Measurements from ENCODE around the gene PARP2.

DNA sequence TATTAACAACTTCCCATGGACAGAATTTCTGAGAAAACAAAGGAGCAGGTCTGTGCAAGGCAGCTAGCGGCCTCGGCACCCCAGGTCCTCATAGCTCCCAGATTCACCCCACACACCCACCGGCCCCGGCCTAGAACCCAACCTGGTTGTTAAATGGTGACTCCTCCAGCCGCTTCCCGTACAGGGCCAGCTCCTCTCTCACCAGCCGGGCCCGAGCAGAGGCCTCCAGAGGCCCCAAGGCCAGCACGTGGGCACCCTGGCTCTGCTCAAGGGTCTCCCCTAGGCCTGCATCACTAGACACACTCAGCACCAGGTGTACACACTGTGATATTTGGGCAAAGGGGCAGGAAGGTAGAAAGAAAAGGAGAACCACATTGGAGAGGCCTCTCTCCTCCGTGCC lies 39.6 kb downstream of the PARP2 start:
- TF ChIP-seq ZNF274 (IDR thresholded peaks at IDR 0.05; ENCODE audit: borderline replicate concordance, extremely low read depth, low read length) (no peak), GTF2F1 (IDR thresholded peaks at IDR 0.05; ENCODE audit: borderline replicate concordance, low read depth, low read length) (no peak), EZH2 (IDR thresholded peaks at IDR 0.05; ENCODE audit: low read depth, low read length, severe bottlenecking) (no peak)
- TF ChIP-seq, protein P1, sequence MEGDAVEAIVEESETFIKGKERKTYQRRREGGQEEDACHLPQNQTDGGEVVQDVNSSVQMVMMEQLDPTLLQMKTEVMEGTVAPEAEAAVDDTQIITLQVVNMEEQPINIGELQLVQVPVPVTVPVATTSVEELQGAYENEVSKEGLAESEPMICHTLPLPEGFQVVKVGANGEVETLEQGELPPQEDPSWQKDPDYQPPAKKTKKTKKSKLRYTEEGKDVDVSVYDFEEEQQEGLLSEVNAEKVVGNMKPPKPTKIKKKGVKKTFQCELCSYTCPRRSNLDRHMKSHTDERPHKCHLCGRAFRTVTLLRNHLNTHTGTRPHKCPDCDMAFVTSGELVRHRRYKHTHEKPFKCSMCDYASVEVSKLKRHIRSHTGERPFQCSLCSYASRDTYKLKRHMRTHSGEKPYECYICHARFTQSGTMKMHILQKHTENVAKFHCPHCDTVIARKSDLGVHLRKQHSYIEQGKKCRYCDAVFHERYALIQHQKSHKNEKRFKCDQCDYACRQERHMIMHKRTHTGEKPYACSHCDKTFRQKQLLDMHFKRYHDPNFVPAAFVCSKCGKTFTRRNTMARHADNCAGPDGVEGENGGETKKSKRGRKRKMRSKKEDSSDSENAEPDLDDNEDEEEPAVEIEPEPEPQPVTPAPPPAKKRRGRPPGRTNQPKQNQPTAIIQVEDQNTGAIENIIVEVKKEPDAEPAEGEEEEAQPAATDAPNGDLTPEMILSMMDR (IDR thresholded peaks at IDR 0.05; ENCODE audit: control extremely low read depth in 1 of 3, insufficient read depth in 1 of 3, low read depth in 1 of 3, low read length in 3 of 3) = no peak

All from H1 (cell line).